Tibial nerve (tissue), 3 donors: ENCODE measurements around the gene IFNGR1.
"Not testable (repeated sequence)": the region's sequence is repeated elsewhere in the genome, so short reads cannot be mapped to it uniquely, and the experiment has no call there.

Source experiments
- CTCF ChIP-seq, 5 experiments: fragments of 200-600 bp in 3 of 5; fragments of 450-650 bp in 2 of 5; sonication (generic) in 3 of 5; IDR thresholded peaks; one replicate each; pipeline ENCODE4 v1.5.1; 2016 to 2019; ENCODE audit warnings: antibody characterized with exemption in 5 of 5, mild to moderate bottlenecking in 3 of 5, moderate library complexity in 2 of 5
- POLR2A ChIP-seq, 2 donors: fragments of 450-650 bp; IDR thresholded peaks; one replicate each; pipeline ENCODE4 v1.6.1; 2017; ENCODE audit warnings: antibody characterized with exemption in 2 of 2, mild to moderate bottlenecking in 2 of 2, moderate library complexity in 2 of 2

GRCh38 chr6:137215630-137216029 is 3.6 kb downstream of the IFNGR1 start:
- not testable (repeated sequence) for TF ChIP-seq POLR2A, CTCF (IDR thresholded peaks at IDR 0.05)
